ENCODE results near the gene UACA. TPM values are rescaled to one million over a fixed set of nuclear protein-coding genes. Genes with fewer than 3 reads are reported as not detected.
A peak's percentile ranks its signal among the peaks of the same experiment; 100 is the strongest.

The UACA gene
- total and polyA plus RNA-seq, 2 donors (not counting 3 experiments of a cell fraction or from before 2014, with no cell fraction given) = 167 to 292 TPM

GRCh38 chr15:70802629-70803028 is 39.3 kb upstream of the UACA start:
- Histone ChIP-seq H3K9me3 (replicated peaks; ENCODE audit: control insufficient read depth, insufficient read depth, low read length) (no peaks in the 10 kb centered on the region), H3K27ac (ENCODE audit: insufficient read depth, low read depth, low read length) (no peak overlapping the region), H2AFZ (ENCODE audit: low read depth, low read length) (no peak overlapping the region), H3K27me3 (ENCODE audit: control insufficient read depth in 2 of 2, insufficient read depth in 2 of 2, low read length in 2 of 2) (no peaks in the 10 kb centered on the region), H4K20me1 (replicated peaks; ENCODE audit: control insufficient read depth, extremely low read depth, insufficient read depth, low read length) (no peaks in the 10 kb centered on the region), H3K36me3 (ENCODE audit: control insufficient read depth in 2 of 2, extremely low read depth in 1 of 2, insufficient read depth in 2 of 2, low read length in 2 of 2) (no peaks in the 10 kb centered on the region), H3K4me1 (ENCODE audit: control insufficient read depth, extremely low read depth, insufficient read depth, low read length) (peaks cover 34% of the 10 kb centered on the region), H3K4me2 (ENCODE audit: insufficient read depth, low read length) (no peak overlapping the region), H3K9me1 (replicated peaks; ENCODE audit: control insufficient read depth, extremely low read depth, insufficient read depth, low read length) (no peaks in the 10 kb centered on the region), H3K79me2 (ENCODE audit: control insufficient read depth, insufficient read depth, low read length) (no peaks in the 10 kb centered on the region), H3K4me3 (replicated peaks in 1 of 3; ENCODE audit: insufficient read depth in 1 of 3, low read depth in 1 of 3, low read length in 3 of 3) (no peak overlapping the region), H3K9ac (replicated peaks; ENCODE audit: extremely low read depth, insufficient read depth, low read length) (no peak overlapping the region)
- BruUV-seq (replicated peaks) = no TSS peak
- no peak for TF ChIP-seq MYC (IDR thresholded peaks at IDR 0.05; ENCODE audit: low read depth, low read length)
- TF ChIP-seq EZH2 (IDR thresholded peaks at IDR 0.05; ENCODE audit: borderline replicate concordance, low read depth, low read length, severe bottlenecking) = no peak
- TF ChIP-seq CTCF (IDR thresholded peaks at IDR 0.05; ENCODE audit: extremely low read depth in 1 of 2, insufficient read depth in 1 of 2, low read depth in 1 of 2, low read length in 2 of 2) = no peak
- TF ChIP-seq POLR2A (IDR thresholded peaks at IDR 0.05; ENCODE audit: low read depth, low read length) = no peak
- no peak for TF ChIP-seq MAX (IDR thresholded peaks at IDR 0.05; ENCODE audit: insufficient read depth, insufficient read length)
- peak; percentile 80 for TF ChIP-seq FOS (IDR thresholded peaks at IDR 0.05; ENCODE audit: borderline replicate concordance, insufficient read depth, low read length)
- peak; percentile 56 for TF ChIP-seq GATA2 (IDR thresholded peaks at IDR 0.05; ENCODE audit: insufficient read depth, insufficient read length, low read depth, low read length)
- TF ChIP-seq JUN (IDR thresholded peaks at IDR 0.05; ENCODE audit: borderline replicate concordance, insufficient read depth, insufficient read length, low read depth) = no peak
- TF ChIP-seq POLR2AphosphoS5 (IDR thresholded peaks at IDR 0.05; ENCODE audit: insufficient read depth, low read depth, low read length) = peak; percentile 32
- DNase-seq (ENCODE audit: low read depth, low spot score) = peak; percentile 24
- POLR2A ChIA-PET = no interaction called here
- intact Hi-C loops (cut with micrococcal nuclease) = no loop called here
- CTCF ChIA-PET = interaction anchor here (6.4 kb wide), 1 partner anchor 9 kb away, joined by 51 read pairs; no protein-coding TSS in a partner anchor
- FAIRE-seq = peak; percentile 78
- dilution Hi-C loops (cut with MboI; ENCODE audit: extremely low pct_ligation_motif_present, low sequenced_read_pairs) = no loop called here
